Effector CD8-positive, alpha-beta T cell (primary cell): ENCODE results near the gene AP1B1.

Experiments used
- DNase-seq: peaks from one replicate; lab custom pipeline; 2025; lab: John Stamatoyannopoulos, UW

The AP1B1 gene

DNA sequence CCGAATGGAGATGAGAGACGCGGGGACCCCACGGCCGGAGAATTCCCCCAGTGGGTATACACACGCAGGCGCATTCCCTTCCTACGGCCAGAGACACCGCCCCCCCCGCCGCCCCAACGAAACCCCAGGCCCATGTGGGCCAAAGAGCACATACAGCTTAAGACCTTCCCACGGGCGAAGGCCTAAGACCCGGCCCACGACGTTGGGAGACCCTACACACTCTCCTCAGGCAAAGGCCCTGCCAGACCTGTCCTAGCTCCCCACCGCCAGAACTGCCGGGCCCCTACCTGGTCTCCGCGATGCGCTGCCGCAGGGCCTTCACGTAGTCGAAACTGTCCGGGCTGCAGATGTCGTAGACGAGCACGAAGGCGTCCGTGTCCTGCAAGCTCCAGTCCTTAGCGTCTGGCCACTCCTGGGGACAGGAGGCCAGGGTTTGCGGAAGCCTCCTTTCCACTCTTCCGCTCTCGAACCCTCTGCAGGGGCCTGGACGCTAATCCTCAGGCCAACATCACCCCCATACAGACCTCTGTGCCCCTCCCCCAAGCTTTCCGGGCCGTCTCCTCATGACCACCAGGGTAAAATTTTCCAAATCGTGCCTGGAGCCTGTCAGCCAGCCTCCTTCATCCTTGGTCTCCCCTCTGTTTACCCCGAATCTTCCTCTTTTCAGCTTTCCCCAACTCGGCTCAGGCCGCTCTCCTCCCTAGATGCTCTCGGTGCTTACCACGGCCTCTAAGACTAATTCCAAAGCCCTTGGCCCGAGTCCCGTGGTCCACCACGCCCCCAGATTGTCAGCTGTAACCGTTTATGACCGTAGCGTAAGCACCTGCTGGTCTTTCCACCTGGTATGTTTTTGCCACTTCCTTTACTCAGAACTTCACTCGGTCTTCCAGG is 74.5 kb downstream of the AP1B1 start:
- DNase-seq = no peak

DNA sequence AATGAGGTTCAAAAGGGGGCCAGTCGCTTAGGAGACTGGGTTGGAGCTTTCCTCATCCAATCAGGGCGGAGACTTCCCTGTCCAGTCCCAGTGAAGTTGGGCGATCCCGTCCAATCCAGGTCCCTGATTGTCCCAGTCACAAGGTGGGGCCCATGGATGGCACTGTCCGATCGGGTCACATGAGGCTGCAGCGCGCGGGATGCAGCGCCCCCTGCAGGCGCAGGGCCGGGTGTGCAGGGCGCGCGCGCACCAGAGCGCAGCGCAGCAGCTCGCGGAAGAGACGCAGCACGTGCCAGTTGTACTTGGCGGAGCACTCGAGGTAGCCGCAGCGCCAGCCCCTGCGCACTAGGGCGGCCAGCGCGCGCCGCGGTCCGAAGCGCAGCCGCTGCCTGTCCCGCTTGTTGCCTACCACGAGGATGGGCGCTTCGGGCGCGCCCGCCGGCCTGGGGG is 75.2 kb downstream of the AP1B1 start:
- no peak for DNase-seq

DNA sequence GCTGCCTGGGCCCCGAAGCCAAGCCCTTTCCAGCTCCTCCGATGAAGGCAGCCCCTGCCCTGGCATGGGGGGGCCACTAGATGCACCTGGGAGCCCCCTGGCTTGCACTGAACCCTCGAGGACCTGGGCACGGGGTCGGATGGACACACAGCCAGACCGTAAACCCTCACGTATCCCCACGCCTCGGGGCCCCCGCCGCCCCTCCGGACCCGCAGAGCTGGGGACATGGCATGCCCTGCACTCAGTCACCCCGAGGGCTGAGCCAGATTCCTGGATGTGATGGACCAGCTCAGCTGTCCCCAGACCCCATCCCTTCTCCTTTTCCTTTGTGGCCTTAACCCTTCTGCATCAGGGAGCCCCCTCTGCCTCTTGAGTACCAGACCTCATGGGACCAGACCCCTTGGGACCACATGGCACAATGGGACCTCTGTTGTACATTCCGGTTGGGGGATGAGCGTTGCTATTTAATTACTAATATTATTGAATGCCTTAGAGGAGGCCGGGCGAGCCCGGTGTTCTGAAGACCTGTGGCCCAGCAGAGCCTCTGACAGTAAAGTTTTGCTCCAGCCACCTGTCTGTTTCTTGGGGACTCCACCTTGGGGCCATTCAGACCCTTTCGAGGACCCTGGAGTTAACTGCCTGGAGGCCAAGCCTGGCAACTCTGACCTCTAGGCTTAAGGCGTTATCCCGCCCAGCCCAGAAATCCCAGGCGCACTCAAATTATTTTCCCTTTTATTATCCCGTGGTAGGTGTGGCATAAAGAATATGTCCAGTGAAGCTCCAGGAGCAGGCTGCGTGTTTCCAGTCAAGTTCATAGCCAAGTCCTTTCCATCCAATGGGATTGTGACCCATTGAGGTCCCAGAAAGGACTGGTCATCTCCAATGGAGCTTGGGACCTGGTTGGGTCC is 75.9 kb downstream of the AP1B1 start:
- no peak for DNase-seq

DNA sequence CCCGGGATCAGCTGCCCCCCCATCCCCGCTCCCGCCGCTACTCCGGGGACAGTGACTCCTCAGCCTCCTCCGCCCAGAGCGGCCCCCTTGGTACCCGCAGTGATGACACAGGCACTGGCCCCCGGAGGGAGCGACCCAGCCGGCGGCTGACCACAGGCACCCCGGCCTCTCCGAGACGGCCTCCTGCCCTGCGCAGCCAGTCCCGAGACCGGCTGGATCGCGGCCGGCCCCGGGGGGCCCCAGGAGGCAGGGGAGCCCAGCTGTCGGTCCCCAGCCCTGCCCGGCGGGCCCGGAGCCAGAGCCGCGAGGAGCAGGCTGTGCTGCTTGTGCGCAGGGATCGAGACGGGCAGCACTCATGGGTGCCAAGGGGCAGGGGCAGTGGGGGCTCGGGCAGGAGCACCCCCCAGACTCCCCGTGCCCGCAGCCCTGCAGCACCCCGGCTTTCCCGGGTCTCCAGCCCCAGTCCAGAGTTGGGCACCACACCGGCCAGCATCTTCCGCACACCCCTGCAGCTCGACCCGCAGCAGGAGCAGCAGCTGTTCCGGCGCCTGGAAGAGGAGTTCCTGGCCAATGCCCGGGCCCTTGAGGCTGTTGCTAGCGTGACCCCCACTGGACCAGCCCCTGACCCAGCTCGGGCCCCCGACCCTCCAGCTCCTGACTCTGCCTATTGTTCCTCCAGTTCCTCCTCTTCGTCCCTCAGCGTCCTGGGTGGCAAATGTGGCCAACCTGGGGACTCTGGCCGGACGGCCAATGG is 76.7 kb downstream of the AP1B1 start:
- no peak for DNase-seq

DNA sequence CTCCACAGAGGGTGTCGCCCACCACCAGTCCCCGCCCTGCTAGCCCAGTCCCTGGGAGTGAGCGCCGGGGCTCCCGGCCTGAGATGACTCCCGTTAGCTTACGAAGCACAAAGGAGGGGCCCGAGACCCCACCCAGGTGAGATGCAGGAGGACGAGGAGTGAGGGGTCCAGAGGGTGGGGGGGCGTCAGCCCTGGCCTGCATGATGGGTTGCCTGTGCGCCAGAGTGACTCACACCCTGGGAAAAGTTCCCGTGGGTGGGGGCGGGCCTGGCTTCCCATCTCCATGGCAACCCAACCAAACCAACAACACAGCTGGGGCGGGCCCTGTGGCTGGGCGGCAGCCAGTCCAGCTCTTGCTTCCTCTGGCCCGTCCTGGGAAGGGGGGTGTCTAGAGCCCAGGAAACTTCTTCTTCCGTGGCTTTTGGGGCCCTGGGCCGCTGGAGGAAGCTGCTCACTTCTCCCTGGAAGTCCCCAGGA is 77.5 kb downstream of the AP1B1 start:
- no peak for DNase-seq

DNA sequence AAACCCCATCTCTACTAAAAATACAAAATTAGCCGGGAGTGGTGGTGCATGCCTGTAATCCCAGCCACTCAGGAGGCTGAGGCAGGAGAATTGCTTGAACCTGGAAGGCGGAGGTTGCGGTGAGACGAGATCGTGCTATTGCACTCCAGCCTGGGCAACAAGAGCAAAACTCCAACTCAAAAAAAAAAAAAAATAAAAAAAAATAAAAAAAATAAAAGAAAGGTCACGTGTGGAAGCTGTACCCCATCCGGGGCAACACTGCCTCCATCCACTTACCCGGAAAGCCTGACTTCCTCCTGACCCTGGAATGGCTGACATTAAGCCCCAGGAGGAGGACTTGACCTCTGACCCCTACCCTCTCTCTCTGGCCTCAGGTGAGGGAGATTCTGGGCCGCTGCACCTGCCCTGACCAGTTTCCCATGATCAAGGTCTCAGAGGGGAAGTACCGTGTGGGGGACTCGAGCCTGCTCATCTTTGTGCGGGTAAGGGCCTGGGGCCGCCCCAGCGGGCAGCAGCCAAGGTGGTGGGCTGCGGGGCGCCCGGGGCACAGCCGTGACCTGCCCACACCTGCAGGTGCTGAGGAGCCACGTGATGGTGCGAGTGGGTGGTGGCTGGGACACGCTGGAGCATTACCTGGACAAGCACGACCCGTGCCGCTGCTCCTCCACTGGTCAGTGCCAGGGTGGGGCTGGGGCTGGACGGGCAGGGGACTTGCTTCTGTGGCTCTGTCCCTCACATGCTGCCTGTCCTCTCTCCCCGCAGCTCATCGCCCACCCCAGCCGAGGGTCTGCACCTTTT is 78.1 kb downstream of the AP1B1 start:
- no peak for DNase-seq

DNA sequence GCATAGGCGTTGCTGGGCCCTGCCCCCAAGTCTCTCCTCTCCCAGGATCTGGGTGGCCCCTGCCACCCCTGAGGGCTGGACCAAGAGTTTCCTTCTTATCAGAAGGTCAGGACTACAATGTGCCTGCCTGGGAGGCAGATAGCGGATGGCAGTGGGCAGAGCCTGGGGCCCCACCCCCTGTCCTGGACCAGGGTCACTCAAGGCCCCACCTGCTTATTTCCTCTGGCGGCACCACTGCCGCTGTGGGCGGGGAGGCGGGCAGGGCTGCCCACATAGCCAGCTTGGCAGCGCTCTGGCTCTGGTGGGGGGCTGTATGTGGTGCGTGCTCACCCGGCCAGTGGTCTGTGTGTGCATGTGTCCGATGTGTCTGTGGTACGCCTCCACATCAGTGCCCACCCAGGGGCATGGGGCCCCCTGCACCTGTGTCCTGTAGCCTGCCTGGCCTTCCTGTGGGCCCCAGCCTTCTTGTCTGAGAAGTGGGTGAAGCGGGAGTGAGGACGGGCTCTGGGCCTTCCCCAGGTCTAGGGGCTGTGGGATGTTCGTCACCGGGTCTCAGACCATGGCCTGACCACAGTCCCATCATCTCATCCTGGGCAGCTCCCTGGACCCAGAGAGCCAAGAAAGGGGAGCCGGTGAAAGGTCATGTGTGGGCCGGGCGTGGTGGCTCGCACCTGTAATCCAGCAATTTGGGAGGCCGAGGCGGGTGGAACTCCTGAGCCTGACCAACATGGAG is 78.9 kb downstream of the AP1B1 start:
- no peak for DNase-seq

DNA sequence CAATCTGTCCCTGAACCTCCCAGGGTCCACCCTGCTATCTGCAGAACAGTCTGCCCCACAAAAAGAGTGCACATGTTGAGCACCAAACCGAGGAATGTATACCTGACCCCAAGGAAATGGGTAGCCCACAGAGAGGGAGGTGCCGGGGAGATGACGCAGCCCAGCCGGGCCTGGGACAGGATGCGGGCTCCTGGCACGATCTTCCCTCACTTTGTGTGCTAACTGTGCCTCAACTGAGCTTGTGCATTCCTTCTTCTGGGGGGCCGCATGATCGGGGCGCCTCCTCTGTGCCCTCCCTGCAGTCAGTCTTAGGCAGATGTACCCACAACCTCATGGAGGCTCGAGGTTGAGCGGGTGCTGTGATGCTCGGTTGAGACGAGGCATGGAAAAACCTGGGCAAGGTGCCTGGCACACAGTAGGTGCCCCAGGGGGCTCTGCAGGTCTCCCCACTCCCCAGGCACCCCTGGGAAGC is 79.5 kb downstream of the AP1B1 start:
- no peak for DNase-seq

DNA sequence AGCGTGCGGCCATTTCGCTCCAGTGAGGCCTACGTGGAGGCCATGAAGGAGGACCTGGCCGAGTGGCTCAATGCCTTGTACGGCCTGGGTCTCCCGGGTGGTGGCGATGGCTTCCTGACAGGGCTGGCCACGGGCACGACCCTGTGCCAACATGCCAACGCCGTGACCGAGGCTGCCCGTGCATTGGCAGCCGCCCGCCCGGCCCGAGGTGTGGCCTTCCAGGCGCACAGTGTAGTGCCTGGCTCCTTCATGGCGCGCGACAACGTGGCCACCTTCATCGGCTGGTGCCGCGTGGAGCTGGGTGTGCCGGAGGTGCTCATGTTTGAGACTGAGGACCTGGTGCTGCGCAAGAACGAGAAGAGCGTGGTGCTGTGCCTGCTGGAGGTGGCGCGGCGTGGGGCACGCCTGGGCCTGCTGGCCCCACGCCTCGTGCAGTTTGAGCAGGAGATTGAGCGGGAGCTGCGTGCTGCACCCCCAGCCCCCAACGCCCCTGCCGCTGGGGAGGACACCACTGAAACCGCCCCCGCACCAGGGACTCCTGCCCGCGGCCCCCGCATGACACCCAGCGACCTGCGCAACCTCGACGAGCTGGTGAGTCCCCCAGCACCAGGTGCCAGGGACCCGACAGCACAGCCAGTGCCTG is 80.1 kb downstream of the AP1B1 start:
- DNase-seq = no peak

DNA sequence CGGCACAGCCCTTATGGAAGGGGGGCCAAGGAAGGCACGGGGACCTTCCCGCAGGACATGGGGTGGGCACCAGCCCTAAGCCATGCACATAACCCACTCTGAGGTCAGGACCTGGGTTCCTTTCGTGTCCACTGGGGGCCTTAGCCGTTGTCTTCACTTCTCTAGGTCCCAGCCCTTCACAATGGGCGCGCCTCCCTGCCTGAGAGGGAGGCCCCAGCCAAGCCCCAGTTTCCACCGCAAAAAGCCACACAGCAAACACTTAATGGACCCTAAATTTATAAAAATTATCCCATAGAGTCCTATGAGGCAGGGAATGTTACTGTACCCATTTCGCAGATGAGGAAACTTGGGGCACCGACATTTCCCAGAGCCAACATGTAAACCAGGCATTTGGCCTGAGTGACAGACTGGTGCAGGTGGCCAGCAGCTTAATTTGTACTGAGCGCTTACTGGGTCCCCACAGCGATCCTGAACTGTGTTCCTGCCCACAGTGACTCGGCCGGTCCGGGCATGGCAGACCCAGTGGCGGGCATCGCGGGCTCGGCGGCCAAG is 80.7 kb downstream of the AP1B1 start:
- DNase-seq = no peak

DNA sequence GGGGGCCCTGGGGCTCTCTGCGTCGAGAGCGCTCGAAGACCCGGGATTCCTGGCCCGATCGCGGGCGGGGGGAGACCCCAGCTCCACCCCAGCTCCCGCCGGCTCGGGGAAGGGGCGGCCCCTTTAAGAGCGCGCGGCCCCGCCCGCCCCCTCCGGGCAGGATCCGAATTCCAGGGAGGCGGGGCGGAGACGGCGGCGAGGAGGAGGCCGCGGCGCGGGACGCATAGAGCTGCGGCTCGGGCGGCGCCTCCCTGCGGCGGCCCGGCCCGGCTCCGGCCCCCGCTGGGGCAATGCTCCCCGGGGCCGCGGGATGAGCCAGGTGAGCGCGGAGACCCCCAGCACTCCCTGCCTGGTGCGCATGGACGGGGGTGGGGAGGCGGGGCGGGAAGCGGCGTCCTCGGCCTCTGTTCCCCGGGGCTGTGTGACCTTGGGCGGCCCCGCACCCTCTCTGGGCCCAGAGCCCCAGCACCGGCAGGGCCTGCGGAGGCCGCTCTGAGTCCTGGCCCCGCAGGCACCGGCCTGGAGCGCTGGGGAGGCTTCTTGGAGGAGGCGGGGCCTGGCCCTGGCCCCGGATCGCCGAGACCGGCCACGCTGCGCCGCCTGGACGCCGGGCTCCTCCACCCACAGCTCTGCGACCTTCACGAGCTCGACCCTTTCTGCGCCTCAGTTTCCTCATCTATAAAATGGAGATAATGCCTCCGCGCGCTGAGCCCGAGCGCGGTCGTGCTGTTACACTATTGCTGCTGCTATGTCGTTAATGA is 81.4 kb downstream of the AP1B1 start:
- no peak for DNase-seq

DNA sequence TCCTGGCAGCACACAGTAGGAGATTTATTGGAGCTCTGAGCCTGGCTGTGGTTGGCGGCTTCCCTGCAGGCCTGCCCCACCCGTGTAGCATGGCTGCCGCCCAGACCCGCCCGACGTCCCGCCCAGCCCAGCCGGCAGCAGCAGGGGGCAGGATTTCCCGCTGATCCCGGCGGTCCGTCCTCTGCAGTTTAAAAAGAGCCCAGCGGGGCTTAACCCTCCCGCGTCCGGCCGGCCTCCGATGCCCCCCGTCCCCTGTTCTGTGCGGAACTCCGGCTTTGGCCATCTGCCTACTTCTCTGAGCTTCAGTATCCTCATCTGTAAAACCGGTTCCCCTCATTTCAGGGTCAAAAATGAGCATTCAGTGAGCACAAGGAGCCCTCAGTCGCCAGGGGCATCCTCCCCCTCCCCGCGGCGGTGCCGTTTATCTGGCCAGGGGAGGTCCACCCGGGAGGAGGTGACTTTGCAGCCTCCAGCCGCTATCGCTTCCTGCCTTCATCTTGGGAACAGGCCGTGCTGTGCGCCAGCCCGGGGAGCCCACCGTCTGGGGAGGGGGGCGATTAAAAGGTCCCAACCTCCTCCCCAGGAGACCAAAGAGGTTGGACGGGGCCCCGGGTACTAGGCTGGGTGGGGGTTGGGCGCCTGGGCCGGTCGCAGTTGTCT is 82.1 kb downstream of the AP1B1 start, which contains the start of gene GAS2L1:
Gene GAS2L1 (plus strand): TSS at position 476 of the 660 bp plus-strand sequence. CDS start 1,456 bp downstream, outside the sequence.
- no peak for DNase-seq

DNA sequence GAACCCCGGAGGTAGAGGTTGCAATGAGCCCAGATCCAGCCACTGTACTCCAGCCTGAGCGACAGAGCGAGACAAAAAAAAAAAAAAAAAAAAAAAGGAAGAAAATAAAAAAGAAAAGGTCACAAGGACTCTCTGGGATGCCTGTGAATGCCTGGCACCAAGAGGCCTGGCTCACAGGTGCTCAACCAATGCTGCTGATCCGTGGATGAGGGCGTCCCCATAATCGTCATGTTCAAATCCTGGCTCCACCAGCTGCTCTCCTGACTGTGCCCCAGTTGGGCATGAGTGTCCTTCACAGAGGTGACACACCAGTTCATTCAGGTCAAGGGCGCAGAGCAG is 82.6 kb downstream of the AP1B1 start:
- DNase-seq = no peak

DNA sequence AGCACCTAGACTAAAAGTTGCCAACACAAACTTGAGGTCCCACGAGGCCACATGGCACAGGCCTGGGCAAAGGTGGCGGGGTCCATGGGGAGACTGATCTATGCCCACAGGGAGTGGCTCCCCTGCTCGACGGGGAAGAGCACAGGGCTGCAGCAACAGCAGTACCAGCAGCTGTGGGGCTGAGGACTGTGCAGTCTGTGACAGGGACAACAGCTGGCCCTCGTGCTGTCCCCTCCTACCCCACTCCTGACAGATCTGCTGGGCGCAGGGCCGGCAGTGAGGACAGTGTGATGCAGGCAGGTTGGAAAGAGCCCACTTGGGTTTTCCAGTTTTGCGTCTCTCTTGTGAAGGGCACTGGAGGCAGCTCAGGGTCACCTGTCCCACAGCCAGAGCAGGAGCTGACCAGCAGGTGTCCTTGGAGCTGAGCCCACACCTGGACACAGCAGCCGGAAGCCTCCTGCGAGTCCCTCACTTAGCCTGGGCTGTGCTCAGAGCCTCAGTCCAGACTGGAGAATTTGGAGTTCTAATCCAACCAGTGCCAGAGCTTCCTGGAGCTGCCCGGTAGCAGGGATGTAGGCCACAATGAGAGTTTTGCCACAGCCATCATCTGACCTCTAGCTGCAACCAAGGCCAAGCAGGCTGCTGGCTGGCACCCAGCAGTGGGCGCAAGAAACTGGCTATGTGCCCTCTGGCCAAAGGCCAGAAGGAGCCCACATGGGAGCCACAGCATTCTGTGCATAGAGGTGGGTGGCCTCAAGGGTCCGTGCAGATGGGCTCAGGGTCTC is 85.5 kb downstream of the AP1B1 start:
- DNase-seq = no peak

DNA sequence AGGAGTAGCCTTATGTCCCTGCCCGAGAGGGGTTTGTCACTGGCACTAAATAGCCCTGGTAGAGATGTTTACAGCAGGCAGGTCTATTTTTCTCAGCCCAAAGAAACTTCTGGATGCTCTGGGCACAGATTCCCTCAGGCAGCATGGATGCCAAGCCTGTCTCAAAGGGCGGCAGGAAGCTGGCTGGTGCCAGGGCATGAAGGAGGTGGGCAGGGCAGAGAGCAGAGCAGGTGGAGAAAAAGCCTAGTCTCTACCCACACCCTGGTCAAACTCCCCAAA is 86.0 kb downstream of the AP1B1 start:
- DNase-seq = no peak

DNA sequence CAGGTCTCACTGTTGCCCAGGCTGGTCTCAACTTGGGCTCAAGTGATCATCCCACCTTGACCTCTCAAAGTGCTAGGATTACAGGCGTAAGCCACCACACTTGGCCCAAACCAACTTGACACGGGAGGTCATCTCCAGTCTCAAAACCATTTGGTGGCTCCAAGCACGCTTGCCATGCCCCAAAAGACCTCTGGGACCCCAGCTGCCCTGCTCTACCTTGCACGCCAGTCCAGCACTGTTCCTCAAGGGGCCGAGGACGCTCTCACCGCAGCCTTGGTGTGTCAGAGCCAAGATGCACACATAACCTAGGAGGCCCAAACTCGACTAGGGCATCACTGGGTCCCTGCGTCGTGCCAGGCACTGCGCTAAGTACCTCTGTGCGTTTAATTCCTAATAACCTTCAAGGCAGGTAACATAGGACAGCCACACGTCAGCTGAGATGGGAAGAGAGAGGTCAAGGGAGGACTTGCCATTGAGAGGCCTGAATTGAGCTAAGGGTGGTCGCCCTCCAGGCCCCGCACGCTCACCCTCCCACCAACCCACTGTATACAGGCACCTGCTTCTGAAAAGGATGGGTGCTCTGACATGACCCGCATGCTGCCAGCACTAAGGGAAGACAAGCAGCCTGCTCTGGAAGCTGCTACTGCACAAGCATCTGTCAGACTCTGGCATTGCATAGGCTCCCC is 86.5 kb downstream of the AP1B1 start:
- DNase-seq = no peak
